GM18858 (cell line): ENCODE data around the gene ARL6IP6.
"Not testable (repeated sequence)": the region's sequence is repeated elsewhere in the genome, so short reads cannot be mapped to it uniquely, and the experiment has no call there.

Experiments used
- ATAC-seq: cut with Tn5 transposase; IDR thresholded peaks from one replicate; pipeline ENCODE4 v1.9.1; 2021; ENCODE audit not compliant: unreplicated experiment

ARL6IP6 gene

DNA sequence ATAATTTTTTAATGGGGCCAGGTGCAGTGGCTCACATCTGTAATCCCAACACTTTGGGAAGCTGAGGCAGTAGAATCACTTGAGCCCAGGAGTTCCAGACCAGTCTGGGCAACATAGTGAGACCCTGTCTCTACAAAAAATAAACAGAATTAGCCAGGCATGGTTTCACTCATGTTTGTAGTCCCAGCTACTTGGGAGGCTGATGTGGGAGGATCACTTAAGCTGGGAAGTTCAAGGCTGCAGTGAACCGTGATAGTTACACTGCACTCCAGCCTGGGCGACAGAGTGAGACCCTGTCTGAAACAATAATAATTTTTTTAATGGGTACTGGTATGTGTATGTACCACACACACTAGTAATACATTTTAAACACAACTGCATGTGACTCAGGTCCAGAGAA lies 2.4 kb downstream of the ARL6IP6 start:
- ATAC-seq = no peak

- ATAC-seq = not testable (repeated sequence)
These were observed 4.2 kb downstream of the ARL6IP6 start for GRCh38 chr2:152722639-152723038.

DNA sequence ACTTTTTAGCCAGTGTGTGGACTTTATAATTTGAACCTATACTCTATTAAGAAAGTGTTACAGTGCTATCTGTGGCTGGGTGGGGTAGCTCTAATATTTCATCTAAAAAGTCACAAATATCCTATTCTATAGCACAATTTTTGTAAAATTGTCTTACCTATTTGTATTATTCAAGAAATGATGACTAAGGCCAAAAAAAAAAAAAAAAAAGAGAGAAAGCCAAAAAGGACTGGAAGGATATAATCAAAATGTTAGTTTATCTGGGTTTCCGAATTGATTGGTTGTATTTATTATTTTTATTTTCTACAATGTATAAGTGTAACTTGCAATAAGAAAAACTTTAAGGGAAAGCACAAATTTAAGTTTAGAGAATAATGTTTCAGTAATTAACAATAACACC lies 5.5 kb downstream of the ARL6IP6 start:
- ATAC-seq = no peak

DNA sequence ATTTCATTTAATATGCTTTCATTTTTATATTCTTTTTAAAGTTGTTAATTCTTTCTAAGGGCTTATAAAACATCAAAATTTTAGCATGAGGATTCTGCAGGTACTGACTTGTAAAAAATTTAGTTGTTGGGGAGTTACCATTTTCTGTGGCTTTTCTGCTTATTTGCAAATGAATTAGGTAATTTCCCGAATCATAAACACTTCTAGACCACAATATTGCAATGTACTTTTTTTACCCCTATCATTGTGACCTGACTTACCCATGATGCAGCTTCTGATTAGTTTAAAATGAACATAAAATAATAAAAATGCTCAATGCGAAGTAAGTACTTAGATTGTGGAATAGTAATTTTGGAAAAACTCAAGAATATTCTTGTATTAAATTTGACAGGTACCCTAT lies 11.4 kb downstream of the ARL6IP6 start:
- ATAC-seq = no peak

DNA sequence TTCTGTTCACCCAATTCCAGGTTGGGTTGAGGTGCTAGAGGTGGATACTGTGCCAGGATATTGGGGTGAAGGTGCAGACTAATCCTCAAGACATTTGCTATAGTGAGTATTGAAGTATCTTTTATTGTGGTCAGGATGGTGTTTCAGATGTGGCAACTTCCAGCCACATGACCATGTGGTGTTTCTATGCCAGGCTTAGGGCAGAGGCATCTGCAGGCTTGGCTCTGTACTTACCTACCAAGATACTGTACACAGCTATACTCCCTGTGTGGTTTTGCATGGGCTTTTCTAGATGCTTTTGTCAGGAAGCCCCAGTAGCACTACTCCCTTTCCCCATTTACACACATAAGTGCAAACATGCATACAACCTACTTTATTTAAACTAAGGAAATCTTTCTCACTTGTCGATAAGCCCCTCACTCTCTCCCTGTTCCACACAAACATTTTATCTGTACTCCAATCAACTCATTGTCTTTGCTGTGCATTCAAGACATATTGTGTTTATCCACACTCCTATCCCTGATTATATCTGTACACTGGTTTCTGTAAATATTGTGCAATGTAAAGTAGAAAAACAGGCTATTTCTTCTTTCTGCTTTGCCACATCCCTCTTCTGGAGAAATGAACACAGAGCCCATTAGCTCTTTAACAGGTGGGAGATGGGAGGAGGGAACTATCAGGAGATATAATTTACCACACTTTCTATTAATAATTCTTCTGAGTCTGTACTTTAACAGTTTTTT lies 12.3 kb downstream of the ARL6IP6 start:
- peak; percentile 95 for ATAC-seq

GRCh38 chr2:152737509-152737908 lies 19.1 kb downstream of the ARL6IP6 start:
- ATAC-seq = not testable (repeated sequence)

- no peak for ATAC-seq
These were observed 20.0 kb downstream of the ARL6IP6 start for GRCh38 chr2:152738438-152738837.

GRCh38 chr2:152739705-152740104 lies 21.3 kb downstream of the ARL6IP6 start:
- ATAC-seq = not testable (repeated sequence)

- ATAC-seq = peak; percentile 86
These were observed 22.4 kb downstream of the ARL6IP6 start for GRCh38 chr2:152740743-152741328.

DNA sequence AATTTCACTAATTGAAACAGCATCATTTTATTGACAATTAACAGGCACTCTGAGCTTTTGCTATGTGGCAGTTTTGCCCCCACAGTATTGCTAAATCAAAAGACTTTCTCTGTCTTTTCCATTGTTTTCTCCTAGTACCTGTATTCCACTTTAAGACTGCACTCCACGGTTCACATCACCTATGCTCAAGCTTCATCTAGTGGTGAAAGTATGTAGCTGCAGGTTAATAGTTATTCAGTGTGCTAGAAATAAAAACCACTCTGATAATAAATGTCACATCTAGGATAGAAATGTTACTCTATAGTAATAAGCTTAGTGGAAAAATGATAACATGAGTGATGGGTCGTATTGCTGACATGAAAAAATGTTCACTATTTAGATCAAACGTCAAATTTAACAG lies 24.6 kb downstream of the ARL6IP6 start:
- peak; percentile 69 for ATAC-seq

DNA sequence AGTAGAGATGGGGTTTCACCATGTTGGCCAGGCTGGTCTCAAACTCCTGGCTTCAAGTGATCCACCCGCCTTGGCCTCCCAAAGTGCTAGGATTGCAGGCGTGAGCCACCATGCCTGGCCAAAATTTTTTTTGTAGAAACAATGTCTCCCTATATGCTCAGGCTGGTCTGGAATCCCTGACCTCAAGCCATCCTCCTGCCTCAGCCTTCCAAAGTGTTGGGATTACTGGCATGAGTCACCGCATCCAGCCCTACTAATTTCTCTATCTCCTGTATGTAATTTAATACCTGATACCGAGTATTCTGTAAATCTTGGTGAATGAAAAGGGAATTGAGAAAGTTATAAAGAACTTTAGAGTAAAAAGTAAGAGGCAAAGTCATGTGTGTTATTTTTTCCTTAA lies 29.3 kb downstream of the ARL6IP6 start:
- not testable (repeated sequence) for ATAC-seq

- ATAC-seq = no peak
These were observed 36.6 kb downstream of the ARL6IP6 start for GRCh38 chr2:152755029-152755428.

- ATAC-seq = no peak
These were observed 41.1 kb downstream of the ARL6IP6 start for GRCh38 chr2:152759290-152760072.

DNA sequence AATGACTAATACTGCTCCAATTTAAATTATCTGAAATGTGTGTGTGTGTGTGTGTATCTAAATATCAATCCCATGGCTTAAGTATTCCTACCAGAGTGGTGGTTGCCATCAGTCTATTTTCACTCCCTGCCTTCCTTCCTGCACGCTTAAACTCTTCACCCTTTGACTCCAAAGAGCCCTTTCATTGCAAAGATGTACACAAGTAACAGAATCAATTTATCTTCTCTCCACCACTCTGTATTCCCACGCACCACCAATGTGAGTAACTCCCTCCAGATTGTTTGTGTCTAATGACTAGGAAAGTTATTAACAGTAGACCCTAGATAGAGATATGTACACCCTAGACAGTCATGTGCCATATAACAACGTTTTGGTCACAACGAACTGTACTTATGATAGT lies 42.8 kb downstream of the ARL6IP6 start:
- no peak for ATAC-seq

- ATAC-seq = no peak
These were observed 43.8 kb downstream of the ARL6IP6 start for GRCh38 chr2:152762202-152762601.

GRCh38 chr2:152763208-152763607 lies 44.8 kb downstream of the ARL6IP6 start:
- ATAC-seq = not testable (repeated sequence)

GRCh38 chr2:152763651-152764050 lies 45.2 kb downstream of the ARL6IP6 start:
- no peak for ATAC-seq

DNA sequence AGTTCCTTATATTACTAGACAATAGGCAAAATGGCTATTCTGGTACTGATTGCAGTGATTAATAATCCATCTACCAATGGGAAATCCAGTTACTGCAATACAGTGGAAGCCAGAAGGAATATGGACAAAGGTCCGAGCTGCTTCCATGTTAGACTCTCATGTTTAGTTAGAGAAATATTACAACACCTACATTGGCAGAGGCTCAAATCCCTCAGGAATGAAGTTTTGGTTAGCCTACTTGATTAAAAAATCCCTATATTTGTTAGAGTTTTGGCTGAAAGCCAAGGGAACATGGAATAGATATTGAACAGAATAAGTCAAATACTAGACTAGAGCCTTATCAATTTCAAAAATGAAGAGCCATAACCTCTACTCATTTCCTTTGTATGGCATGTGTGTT lies 48.5 kb downstream of the ARL6IP6 start:
- ATAC-seq = no peak

DNA sequence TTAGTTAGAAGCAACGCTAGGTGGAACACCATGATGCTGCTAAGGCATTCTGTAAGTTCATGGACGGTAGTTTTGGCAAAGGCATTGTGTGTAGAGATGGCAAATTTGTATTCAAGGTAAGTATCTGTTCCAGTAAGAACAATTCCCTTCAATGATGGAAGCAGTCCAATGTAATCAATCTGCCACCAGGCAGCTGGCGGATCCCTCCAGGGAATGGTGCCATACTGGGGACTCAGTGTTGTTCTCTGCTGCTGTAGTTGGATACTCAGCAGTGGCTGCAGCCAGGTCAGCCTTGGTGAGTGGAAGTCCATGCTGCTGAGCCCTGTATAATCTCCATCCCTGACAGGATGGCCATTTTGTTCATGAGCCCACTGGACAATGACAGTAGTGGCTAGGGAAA lies 62.8 kb downstream of the ARL6IP6 start:
- ATAC-seq = no peak

- ATAC-seq = no peak
These were observed 63.8 kb downstream of the ARL6IP6 start for GRCh38 chr2:152782171-152782570.

DNA sequence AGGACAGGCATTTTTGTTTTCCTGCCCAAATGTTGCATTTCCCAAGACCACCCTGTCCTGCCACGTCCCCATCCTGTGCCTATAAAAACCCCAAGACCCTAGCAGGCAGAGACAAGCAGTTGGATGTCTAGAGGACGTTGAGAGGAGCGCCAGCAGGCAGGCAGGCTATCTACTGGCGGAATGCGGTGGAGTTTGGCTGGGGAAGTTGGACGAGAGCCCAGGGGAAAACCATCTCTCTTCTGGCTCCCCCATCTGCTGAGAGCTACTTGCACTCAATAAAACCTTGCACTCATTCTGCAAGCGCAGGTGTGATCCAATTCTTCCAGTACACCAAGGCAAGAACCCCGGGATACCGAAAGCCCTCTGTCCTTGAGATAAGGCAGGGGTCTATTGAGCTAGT lies 72.5 kb downstream of the ARL6IP6 start:
- ATAC-seq = no peak

GRCh38 chr2:152791979-152792378 lies 73.6 kb downstream of the ARL6IP6 start:
- no peak for ATAC-seq
